GM12878 (cell line): Measurements from ENCODE around the gene ZSCAN25. TPM values are rescaled to one million over a fixed set of nuclear protein-coding genes. Genes with fewer than 3 reads are reported as not detected.

Source experiments
- BCLAF1 ChIP-seq: fragments of 450-650 bp; IDR thresholded peaks from 2 replicates; pipeline ENCODE4 v1.6.1; 2017; ENCODE audit warnings: antibody characterized with exemption, mild to moderate bottlenecking, moderate library complexity
- polyA plus RNA-seq, 11 experiments: library from polyadenylated mRNA; depleted of rRNA in 4 of 11; unstranded in 6 of 11; stranded (reverse) in 5 of 11; fragments of >200 nt; fragmentation: Nextera tagmentation in 4 of 11; fragmentation: Illumina TruSeq in 1 of 11; extraction: Ambion mirVana in 4 of 11; extraction: Trizol in 1 of 11; gene quantifications; 1 replicate in 1 of 11; 2 replicates in 10 of 11; pipeline versions ENCODE4 v1.2.1 to v1.2.3, GENCODE V29; 2011 to 2016; ENCODE audit warnings: inconsistent platforms in 2 of 11, missing spikeins in 2 of 11, low read depth in 1 of 11
- total RNA-seq, 4 experiments: library from RNA; depleted of rRNA in 3 of 4; stranded (reverse); fragments of >200 nt in 3 of 4; fragmentation: Illumina TruSeq in 1 of 4; extraction: Trizol in 1 of 4; gene quantifications; 2 replicates each; pipeline versions ENCODE4 v1.2.1 to v1.2.3, GENCODE V29; 2013 to 2021
- TF ChIP-seq, protein P1 (sequence below): IDR thresholded peaks from 2 replicates; pipeline ENCODE4 v1.6.1; 2012; ENCODE audit warnings: improper control_type of control experiment, low read depth, low read length; ENCODE audit not compliant: insufficient replicate concordance
- TF ChIP-seq, protein P2 (sequence below): fragments of 450-650 bp; conservative IDR thresholded peaks from 2 replicates; pipeline ENCODE4 v1.6.1; 2017; ENCODE audit warnings: mild to moderate bottlenecking, moderate library complexity

The ZSCAN25 gene
- total and polyA plus RNA-seq, 10 of the 15 experiments (the other 5 are each of a cell fraction or from before 2014, with no cell fraction given), result 0.79 to 15.6 (median 9.6) TPM

DNA sequence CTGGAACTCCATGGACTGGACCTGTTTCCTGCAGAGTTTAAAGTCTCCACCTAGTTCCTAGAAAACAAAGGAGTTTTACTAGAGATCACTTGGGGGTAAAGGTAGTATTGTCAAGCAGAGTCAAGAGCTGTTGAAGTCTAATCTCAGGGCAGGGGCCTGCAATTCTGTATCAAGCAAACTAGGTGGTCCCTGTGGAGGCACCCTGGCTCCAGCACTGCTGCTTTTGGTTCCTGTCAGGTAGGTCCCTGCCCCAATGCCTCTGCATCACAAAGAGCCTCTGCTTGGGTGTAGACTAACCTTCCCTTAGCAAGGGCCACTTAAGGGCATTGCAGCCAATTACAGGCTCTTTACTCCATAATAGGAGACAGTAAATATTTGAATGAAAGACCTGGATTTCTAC is 22.5 kb downstream of the ZSCAN25 start (continued):
- TF ChIP-seq, protein P1, sequence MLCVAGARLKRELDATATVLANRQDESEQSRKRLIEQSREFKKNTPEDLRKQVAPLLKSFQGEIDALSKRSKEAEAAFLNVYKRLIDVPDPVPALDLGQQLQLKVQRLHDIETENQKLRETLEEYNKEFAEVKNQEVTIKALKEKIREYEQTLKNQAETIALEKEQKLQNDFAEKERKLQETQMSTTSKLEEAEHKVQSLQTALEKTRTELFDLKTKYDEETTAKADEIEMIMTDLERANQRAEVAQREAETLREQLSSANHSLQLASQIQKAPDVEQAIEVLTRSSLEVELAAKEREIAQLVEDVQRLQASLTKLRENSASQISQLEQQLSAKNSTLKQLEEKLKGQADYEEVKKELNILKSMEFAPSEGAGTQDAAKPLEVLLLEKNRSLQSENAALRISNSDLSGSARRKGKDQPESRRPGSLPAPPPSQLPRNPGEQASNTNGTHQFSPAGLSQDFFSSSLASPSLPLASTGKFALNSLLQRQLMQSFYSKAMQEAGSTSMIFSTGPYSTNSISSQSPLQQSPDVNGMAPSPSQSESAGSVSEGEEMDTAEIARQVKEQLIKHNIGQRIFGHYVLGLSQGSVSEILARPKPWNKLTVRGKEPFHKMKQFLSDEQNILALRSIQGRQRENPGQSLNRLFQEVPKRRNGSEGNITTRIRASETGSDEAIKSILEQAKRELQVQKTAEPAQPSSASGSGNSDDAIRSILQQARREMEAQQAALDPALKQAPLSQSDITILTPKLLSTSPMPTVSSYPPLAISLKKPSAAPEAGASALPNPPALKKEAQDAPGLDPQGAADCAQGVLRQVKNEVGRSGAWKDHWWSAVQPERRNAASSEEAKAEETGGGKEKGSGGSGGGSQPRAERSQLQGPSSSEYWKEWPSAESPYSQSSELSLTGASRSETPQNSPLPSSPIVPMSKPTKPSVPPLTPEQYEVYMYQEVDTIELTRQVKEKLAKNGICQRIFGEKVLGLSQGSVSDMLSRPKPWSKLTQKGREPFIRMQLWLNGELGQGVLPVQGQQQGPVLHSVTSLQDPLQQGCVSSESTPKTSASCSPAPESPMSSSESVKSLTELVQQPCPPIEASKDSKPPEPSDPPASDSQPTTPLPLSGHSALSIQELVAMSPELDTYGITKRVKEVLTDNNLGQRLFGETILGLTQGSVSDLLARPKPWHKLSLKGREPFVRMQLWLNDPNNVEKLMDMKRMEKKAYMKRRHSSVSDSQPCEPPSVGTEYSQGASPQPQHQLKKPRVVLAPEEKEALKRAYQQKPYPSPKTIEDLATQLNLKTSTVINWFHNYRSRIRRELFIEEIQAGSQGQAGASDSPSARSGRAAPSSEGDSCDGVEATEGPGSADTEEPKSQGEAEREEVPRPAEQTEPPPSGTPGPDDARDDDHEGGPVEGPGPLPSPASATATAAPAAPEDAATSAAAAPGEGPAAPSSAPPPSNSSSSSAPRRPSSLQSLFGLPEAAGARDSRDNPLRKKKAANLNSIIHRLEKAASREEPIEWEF, result no peak
- TF ChIP-seq, protein P2, sequence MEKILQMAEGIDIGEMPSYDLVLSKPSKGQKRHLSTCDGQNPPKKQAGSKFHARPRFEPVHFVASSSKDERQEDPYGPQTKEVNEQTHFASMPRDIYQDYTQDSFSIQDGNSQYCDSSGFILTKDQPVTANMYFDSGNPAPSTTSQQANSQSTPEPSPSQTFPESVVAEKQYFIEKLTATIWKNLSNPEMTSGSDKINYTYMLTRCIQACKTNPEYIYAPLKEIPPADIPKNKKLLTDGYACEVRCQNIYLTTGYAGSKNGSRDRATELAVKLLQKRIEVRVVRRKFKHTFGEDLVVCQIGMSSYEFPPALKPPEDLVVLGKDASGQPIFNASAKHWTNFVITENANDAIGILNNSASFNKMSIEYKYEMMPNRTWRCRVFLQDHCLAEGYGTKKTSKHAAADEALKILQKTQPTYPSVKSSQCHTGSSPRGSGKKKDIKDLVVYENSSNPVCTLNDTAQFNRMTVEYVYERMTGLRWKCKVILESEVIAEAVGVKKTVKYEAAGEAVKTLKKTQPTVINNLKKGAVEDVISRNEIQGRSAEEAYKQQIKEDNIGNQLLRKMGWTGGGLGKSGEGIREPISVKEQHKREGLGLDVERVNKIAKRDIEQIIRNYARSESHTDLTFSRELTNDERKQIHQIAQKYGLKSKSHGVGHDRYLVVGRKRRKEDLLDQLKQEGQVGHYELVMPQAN, result no peak
- TF ChIP-seq BCLAF1, result no peak
